Activated CD4-positive, alpha-beta T cell treated with anti-CD3 and anti-CD28 coated beads, Interleukin-2, amount 10 ng/mL, durations not matched to agents 7 days and 5 days (primary cell): ENCODE results near the gene TYSND1. TPM values are rescaled to one million over a fixed set of nuclear protein-coding genes. Genes with fewer than 3 reads are reported as not detected.
"Not testable (repeated sequence)": the region's sequence is repeated elsewhere in the genome, so short reads cannot be mapped to it uniquely, and the experiment has no call there.

Experiments
- CTCF ChIA-PET: fragments of 350-600 bp; sonication (Branson Sonifier 250); formaldehyde crosslinking; loops from one replicate; lab custom pipeline; 2021; ENCODE audit warnings: antibody characterized with exemption; lab: Charles Lee
- POLR2A ChIA-PET: fragments of 350-600 bp; sonication (Branson Sonifier 250); formaldehyde crosslinking; loops from one replicate; lab custom pipeline; 2021; ENCODE audit warnings: antibody characterized with exemption; lab: Charles Lee
- DNase-seq: peaks from one replicate; pipeline ENCODE4 v3.0.0-alpha.2; 2020
- H3K27ac Mint-ChIP-seq: one replicate; pipeline ENCODE4 v1.8.0; 2021; ENCODE audit warnings: mild to moderate bottlenecking, moderate library complexity, mixed read lengths
- H3K27me3 Mint-ChIP-seq: one replicate; pipeline ENCODE4 v1.8.0; 2021; ENCODE audit warnings: mixed read lengths
- H3K36me3 Mint-ChIP-seq: one replicate; pipeline ENCODE4 v1.8.0; 2021; ENCODE audit warnings: low read depth, mixed read lengths
- H3K4me1 Mint-ChIP-seq: one replicate; pipeline ENCODE4 v1.8.0; 2021; ENCODE audit warnings: mixed read lengths
- H3K4me3 Mint-ChIP-seq: one replicate; pipeline ENCODE4 v1.8.0; 2021; ENCODE audit warnings: mild to moderate bottlenecking, moderate library complexity, mixed read lengths
- H3K9me3 Mint-ChIP-seq: one replicate; pipeline ENCODE4 v1.8.0; 2021; ENCODE audit warnings: mixed read lengths
- total RNA-seq, 2 experiments: library from RNA; stranded (reverse); gene quantifications; one replicate each; pipeline ENCODE4 v1.2.3, GENCODE V29; 2021

TYSND1 gene
- total RNA-seq, 2 experiments from 2014 or later, result 11.6 to 14.3 TPM

DNA sequence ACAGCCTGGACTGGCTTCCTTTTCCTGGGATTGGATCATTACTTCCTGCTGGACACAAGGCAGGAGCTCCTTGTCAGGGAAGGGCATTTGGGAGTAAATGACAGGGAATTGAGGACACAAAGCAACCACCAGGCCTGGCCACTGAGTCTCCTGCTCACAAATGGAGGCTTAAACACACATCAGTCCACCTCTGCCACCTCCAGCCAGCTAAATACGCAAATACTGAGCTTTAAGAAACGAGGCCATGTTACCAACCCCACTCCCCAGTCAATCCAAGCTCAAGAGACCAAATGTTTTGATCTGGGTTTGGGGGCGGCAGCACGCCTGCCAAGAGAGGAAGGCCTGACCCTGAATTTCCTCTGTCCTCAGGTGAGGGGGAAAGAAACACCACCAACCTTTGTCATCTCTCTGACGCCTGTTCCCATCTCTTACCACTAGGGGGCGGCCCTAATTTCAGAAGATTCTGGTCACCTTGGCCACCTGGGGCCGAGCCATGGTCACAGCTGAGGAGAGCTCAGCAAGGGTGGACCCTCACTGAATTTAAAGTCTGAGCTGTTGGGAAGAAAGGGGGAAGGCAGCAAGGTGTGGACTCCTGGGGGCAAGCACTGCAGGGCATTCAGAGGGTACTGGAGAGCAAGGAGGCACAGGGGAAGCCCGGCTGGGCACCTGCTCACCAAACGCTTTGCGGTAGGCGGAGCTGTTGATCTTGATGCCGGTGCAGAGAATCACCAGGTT, 30.4 kb downstream of the TYSND1 start:
- peaks cover 6% of the 10 kb centered on the region for H3K36me3 Mint-ChIP-seq
- peaks cover 14% of the 10 kb centered on the region for H3K4me1 Mint-ChIP-seq
- no peaks in the 10 kb centered on the region for H3K9me3 Mint-ChIP-seq
- ChIA-PET CTCF (interaction anchor here (0.5 to 4.0 kb wide), 21 partner anchors 9 to 1212 kb away, joined by 3 to 21 read pairs (median 4); partner anchors contain the start of gene TYSND1), POLR2A (no interaction called here)
- DNase-seq, result peak; percentile 64
- H3K27me3 Mint-ChIP-seq, result no peaks in the 10 kb centered on the region
- no peak overlapping the region for H3K27ac Mint-ChIP-seq
- H3K4me3 Mint-ChIP-seq, result no peak overlapping the region

DNA sequence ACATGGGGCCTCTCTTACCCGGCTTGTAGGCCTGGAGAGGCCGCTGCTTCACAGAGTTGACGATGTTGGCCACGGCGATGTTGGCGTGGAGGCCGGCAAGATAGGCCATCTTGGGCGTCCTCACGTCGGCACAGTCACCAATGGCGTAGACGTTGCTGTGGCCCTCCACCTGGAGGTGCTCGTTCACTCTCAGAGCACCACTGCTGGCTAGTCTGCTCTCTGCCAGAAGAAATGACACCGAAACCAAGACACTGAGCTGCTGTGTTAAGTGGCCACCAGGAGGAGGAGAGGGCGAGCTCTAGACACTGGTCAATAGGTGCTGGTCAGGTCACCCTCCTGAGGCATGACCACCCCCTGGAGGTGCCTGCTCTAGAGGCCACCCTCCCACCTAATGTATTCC, 31.6 kb downstream of the TYSND1 start:
- Mint-ChIP-seq H3K27ac (no peak overlapping the region), H3K36me3 (peaks cover 6% of the 10 kb centered on the region), H3K4me1 (peaks cover 14% of the 10 kb centered on the region), H3K27me3 (no peaks in the 10 kb centered on the region), H3K9me3 (no peaks in the 10 kb centered on the region), H3K4me3 (no peak overlapping the region)
- CTCF ChIA-PET, result interaction anchor here (0.7 to 4.0 kb wide), 8 partner anchors 12 to 250 kb away, joined by 3 to 21 read pairs (median 4); partner anchors contain the start of gene TYSND1
- POLR2A ChIA-PET, result no interaction called here
- no peak for DNase-seq

DNA sequence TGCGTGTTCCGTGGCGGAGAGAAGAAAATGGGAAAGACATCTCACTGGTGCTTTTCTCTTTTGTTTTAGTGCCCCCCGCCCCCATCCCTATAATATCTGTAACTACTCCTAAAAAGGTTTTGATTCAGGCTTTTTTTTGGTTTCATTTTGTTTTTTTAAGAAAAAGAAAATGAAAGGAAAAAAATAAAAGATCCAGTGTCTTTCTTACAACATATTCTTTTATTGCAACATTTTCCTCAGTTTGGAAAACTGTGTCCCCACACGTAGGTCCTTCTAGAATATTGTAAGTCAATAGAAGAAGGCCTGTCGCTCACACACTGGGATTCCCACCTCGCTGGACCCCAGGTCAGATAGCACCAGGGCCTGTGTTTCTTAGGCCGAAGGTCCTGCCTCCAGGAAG, 34.4 kb downstream of the TYSND1 start:
- no peaks in the 10 kb centered on the region for H3K27me3 Mint-ChIP-seq
- ChIA-PET CTCF (interaction anchor here (1.4 kb wide), 1 partner anchor 10 kb away, joined by 6 read pairs; no protein-coding TSS in a partner anchor), POLR2A (no interaction called here)
- H3K4me3 Mint-ChIP-seq, result no peak overlapping the region
- H3K9me3 Mint-ChIP-seq, result no peaks in the 10 kb centered on the region
- no peak for DNase-seq
- peaks cover 6% of the 10 kb centered on the region for H3K36me3 Mint-ChIP-seq
- H3K4me1 Mint-ChIP-seq, result peaks cover 14% of the 10 kb centered on the region
- H3K27ac Mint-ChIP-seq, result peak overlapping the region; percentile 17

DNA sequence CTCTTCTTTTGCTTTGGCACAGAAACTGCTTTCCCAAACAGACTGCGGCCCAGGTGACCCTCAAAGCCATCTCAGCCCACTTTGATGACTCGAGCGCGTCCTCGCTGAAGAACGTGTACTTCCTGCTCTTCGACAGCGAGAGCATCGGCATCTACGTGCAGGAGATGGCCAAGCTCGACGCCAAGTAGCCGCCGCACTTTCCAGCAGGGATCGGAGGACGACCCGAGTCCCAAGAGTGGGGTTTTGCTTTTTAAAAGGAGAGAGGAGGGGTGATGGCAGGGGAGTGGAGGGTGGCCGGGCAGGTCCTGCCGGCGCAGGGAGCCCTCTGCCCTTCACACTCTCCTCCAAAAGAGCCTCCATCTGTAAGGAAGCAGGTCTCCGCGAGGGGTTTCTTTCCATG, 35.0 kb downstream of the TYSND1 start:
- Mint-ChIP-seq H3K27me3 (no peaks in the 10 kb centered on the region), H3K4me3 (no peak overlapping the region), H3K9me3 (no peaks in the 10 kb centered on the region), H3K4me1 (peaks cover 14% of the 10 kb centered on the region), H3K27ac (no peak overlapping the region), H3K36me3 (peaks cover 6% of the 10 kb centered on the region)
- CTCF ChIA-PET, result no interaction called here
- POLR2A ChIA-PET, result no interaction called here
- no peak for DNase-seq

DNA sequence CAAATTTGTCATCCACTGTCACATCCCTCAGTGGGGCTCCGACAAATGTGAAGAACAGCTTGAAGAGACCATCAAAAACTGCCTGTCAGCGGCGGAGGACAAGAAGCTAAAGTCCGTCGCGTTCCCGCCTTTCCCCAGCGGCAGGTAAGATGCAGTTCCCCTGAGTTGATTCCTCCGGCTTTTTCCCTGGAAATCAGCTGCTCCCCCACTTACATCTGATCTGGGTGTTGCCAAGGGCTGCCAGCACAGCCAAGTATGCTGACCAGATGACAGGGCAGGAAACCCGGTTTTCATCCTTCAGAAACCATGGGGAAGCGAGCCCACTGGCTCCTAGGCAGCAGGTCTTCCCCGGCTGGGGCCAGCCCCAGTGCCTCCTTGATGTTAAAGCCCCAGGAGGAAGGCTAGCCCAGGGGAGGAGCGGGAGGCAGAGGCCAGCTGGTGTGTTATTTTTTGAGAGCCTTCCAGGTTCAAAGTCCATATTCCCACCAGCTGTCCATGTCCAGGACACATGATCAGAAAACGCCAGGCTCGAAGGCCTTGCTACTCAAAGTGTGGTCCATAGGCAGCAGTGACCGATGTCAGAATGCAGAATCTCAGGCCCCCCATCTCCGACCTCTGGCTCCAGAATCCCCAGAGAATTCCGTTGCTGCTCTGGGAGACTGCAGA, 37.3 kb downstream of the TYSND1 start:
- ChIA-PET POLR2A (no interaction called here), CTCF (interaction anchor here (0.6 to 2.4 kb wide), 5 partner anchors 9 to 980 kb away, joined by 3 to 6 read pairs (median 4); partner anchors contain the start of gene TYSND1)
- no peaks in the 10 kb centered on the region for H3K27me3 Mint-ChIP-seq
- H3K9me3 Mint-ChIP-seq, result no peaks in the 10 kb centered on the region
- peaks cover 12% of the 10 kb centered on the region for H3K4me1 Mint-ChIP-seq
- H3K36me3 Mint-ChIP-seq, result peaks cover 6% of the 10 kb centered on the region
- no peak for DNase-seq
- no peak overlapping the region for H3K27ac Mint-ChIP-seq
- no peak overlapping the region for H3K4me3 Mint-ChIP-seq

DNA sequence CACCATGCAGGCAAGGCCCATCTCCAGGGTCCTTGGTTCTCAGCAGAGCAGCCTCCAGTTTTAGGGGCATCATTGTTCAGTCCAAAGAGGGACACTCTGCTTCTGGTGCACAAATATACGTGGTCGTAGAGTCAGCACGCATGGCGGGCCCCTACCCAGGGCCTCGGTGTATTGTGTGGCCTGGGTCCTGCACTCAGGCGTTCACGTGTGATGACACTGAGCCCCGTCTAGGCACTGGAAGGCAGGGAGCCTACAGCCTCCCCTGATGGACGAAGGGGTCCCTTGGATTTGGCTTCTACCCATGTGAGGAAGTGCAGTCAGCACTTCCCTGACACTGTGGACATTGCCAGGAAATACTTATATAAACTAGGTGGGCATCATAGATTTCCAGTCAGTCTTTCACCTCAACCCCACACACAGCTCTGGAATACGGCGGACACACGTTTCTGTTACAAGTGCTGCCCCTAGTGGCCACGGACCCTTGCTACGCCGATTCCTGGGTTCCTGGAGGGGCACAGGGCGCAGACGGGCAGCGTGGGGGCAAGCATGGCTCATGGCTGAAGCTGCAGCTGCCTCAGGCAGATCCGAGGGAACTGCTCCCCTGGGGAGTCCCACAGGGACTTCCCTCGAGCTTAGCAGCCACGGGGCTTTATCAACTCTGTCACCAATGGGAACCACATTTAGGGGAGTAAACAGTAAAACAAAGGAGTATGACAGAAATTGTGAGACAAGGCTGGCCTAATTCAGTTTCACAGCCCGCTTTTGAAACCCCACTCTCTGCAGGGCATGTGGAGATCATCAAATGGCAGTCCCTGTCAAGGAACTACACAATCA, 39.3 kb downstream of the TYSND1 start:
- Mint-ChIP-seq H3K9me3 (no peaks in the 10 kb centered on the region), H3K4me1 (peaks cover 8% of the 10 kb centered on the region), H3K4me3 (no peak overlapping the region), H3K27ac (no peak overlapping the region), H3K36me3 (no peaks in the 10 kb centered on the region), H3K27me3 (no peaks in the 10 kb centered on the region)
- CTCF ChIA-PET, result interaction anchor here (2.0 to 2.4 kb wide), 2 partner anchors 9 to 39 kb away, joined by 5 to 11 read pairs; partner anchors contain the start of gene TYSND1
- peak; percentile 14 for DNase-seq
- POLR2A ChIA-PET, result no interaction called here

DNA sequence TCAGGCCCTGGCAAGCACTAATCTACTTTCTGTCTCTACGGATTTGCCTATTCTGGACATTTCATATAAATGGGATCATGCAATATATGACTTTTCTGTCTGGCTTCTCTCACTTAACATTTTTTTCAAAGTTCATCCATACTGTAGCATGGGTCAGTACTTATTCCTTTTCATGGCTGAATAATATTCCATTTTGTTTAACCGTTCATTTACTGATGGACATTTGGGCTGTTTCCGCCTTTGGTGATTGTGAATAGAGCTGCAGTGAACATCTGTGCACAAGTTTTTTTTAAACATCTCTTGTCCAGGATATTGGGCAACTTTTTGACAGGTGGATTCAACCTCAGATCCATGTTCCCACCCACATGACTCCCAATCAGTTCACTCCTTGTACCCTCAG, 44.8 kb downstream of the TYSND1 start:
- H3K27ac Mint-ChIP-seq, result no peak overlapping the region
- no peaks in the 10 kb centered on the region for H3K27me3 Mint-ChIP-seq
- H3K4me3 Mint-ChIP-seq, result no peak overlapping the region
- no peak for DNase-seq
- CTCF ChIA-PET, result interaction anchor here (3.4 kb wide), 1 partner anchor 15 kb away, joined by 12 read pairs; no protein-coding TSS in a partner anchor
- POLR2A ChIA-PET, result no interaction called here
- H3K36me3 Mint-ChIP-seq, result peaks cover 23% of the 10 kb centered on the region
- H3K4me1 Mint-ChIP-seq, result peaks cover 2% of the 10 kb centered on the region
- H3K9me3 Mint-ChIP-seq, result no peaks in the 10 kb centered on the region

DNA sequence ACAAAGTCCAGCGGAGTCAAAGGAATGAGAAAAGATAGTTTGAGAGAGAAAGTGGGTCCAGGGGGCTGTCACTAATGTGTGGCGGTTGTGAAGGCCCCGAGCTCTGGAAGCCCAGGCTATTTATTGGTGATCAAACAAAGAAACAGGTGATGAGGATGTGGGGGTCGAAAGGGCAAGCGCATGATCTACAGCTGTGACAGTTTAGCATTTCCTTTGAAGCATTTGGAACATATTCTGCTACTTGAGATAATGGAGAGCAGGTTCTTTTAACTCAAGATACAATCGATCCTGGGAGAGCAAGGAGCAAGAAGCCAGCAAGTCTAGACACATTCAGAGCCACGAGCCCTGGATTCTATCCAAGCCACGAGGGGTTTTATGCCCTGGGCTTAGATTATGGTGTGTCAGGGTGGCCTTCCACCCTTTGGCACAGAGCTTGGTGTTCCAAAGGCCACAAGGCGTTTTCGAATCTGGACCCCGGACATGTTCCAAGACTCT, 45.4 kb downstream of the TYSND1 start:
- CTCF ChIA-PET, result interaction anchor here (3.4 kb wide), 1 partner anchor 15 kb away, joined by 12 read pairs; no protein-coding TSS in a partner anchor
- POLR2A ChIA-PET, H3K9me3 Mint-ChIP-seq, H3K27ac Mint-ChIP-seq, H3K4me3 Mint-ChIP-seq, DNase-seq, H3K27me3 Mint-ChIP-seq, H3K4me1 Mint-ChIP-seq: not testable (repeated sequence)
- H3K36me3 Mint-ChIP-seq, result peaks cover 25% of the 10 kb centered on the region

DNA sequence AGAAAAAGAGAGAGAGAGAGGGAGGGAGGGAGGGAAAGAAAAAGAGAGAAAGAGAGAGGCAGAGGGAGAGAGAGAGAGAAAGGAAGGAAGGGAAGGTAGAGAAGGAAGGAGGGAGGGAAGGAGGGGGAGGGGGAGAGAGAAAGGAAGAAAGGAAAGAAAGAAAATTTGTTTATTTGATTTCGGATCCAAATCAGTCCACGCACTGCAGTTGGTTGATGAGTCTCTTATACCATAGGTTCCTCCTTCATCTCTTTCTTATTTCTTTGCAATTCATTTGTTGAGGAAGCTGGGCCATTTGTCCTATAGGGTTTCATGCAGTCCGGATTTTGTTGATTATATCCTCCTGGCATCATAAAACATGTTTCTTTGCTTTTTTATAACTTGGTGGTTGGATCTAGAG, 48.2 kb downstream of the TYSND1 start:
- no peak overlapping the region for H3K4me3 Mint-ChIP-seq
- CTCF ChIA-PET, result interaction anchor here (0.9 to 1.6 kb wide), 3 partner anchors 17 to 48 kb away, joined by 3 to 4 read pairs (median 3); no protein-coding TSS in a partner anchor
- POLR2A ChIA-PET, result no interaction called here

DNA sequence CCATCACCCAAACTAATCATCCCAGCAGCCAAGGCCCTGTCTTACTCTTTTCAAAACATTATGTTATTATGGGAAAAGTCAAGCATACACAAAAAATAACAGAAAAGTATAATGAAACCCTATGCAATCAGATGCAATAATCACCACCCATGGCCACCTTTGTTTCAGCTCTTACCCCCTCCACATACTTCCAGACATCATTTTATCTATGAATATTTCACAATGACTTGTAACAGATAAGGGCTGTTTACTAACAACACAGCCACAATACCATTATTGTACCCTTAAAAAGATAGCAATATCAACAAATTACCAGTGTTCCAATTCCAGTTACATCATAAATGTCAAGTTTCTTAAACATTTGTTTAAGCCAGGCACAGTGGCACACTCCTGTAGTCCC, 49.0 kb downstream of the TYSND1 start:
- ChIA-PET POLR2A (no interaction called here), CTCF (interaction anchor here (1.2 kb wide), 1 partner anchor 49 kb away, joined by 3 read pairs; no protein-coding TSS in a partner anchor)
- no peaks in the 10 kb centered on the region for H3K9me3 Mint-ChIP-seq
- H3K4me1 Mint-ChIP-seq, result peaks cover 29% of the 10 kb centered on the region
- no peaks in the 10 kb centered on the region for H3K27me3 Mint-ChIP-seq
- DNase-seq, result no peak
- no peak overlapping the region for H3K27ac Mint-ChIP-seq
- H3K4me3 Mint-ChIP-seq, result no peak overlapping the region
- H3K36me3 Mint-ChIP-seq, result peaks cover 37% of the 10 kb centered on the region

More for the DNA sequence above, 48.2 kb downstream of the TYSND1 start:
- Mint-ChIP-seq H3K27me3 (no peaks in the 10 kb centered on the region), H3K27ac (no peak overlapping the region), H3K36me3 (peaks cover 37% of the 10 kb centered on the region), H3K4me1 (peaks cover 21% of the 10 kb centered on the region), H3K9me3 (no peaks in the 10 kb centered on the region)
- no peak for DNase-seq

DNA sequence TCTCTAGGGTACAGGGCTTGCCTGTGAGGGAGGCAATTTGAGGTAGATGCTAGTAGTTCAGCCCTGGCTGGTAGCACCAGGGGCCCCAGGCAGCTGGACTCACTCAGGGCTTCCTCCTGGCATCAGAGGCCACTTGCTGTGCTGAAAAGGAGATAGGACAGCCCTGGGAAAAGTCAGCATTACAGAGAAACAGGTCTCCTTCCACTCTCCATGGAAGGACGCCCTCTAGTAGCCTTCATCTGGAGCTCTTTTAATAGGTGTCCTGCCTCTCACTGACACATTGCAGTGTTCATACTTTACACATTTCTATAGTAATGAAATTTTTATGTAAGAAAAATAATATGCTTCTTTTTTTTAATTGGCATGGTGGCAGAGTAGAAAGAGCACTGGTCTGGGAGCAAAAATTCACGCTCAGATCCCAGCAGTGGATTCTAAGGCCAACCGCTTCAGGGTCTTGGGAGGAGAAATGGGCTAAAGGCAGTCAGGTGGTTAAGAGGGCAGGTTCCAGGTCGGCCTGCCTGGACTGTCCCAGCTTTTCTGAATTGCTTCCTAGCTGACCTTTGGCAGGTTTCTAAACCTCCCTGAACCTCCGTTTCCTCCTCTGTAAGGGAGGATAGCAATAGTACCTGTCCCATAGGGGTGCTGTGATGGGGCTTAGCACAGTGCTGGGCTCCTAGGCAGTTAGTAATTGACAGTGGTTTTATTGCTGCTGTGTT, 49.6 kb downstream of the TYSND1 start:
- peaks cover 35% of the 10 kb centered on the region for H3K36me3 Mint-ChIP-seq
- ChIA-PET CTCF (interaction anchor here (0.8 to 1.2 kb wide), 2 partner anchors 49 to 363 kb away, joined by 3 read pairs; no protein-coding TSS in a partner anchor), POLR2A (no interaction called here)
- H3K9me3 Mint-ChIP-seq, result no peaks in the 10 kb centered on the region
- H3K4me1 Mint-ChIP-seq, result peaks cover 35% of the 10 kb centered on the region
- no peak for DNase-seq
- H3K27me3 Mint-ChIP-seq, result no peaks in the 10 kb centered on the region
- H3K27ac Mint-ChIP-seq, result no peak overlapping the region
- H3K4me3 Mint-ChIP-seq, result no peak overlapping the region
